ENCODE measurements around the gene THNSL1.

The THNSL1 gene

GRCh38 chr10:25061125-25061524 is 44.7 kb downstream of the THNSL1 start:
- no peak for DNase-seq (ENCODE audit: low read depth)

GRCh38 chr10:25061711-25062449 is 45.5 kb downstream of the THNSL1 start:
- DNase-seq (ENCODE audit: low read depth) = no peak

- no peak for DNase-seq (ENCODE audit: low read depth)
These were observed 46.7 kb downstream of the THNSL1 start for GRCh38 chr10:25063157-25063556.

GRCh38 chr10:25063644-25064043 is 47.2 kb downstream of the THNSL1 start:
- no peak for DNase-seq (ENCODE audit: low read depth)

GRCh38 chr10:25064401-25064800 is 48.0 kb downstream of the THNSL1 start:
- no peak for DNase-seq (ENCODE audit: low read depth)

- DNase-seq (ENCODE audit: low read depth) = no peak
These were observed 49.5 kb downstream of the THNSL1 start for GRCh38 chr10:25065761-25066476.

GRCh38 chr10:25068152-25069058 is 52.0 kb downstream of the THNSL1 start:
- no peak for DNase-seq (ENCODE audit: low read depth)

GRCh38 chr10:25071227-25071626 is 54.8 kb downstream of the THNSL1 start:
- no peak for DNase-seq (ENCODE audit: low read depth)

- no peak for DNase-seq (ENCODE audit: low read depth)
These were observed 56.4 kb downstream of the THNSL1 start for GRCh38 chr10:25072786-25073185.

GRCh38 chr10:25075825-25076224 is 59.4 kb downstream of the THNSL1 start:
- no peak for DNase-seq (ENCODE audit: low read depth)

Data from stimulated activated CD8-positive, alpha-beta memory T cell treated with anti-CD3 and anti-CD28 coated beads, Interleukin-12 subunit alpha, Interleukin-12 subunit beta, amount 100 ng/mL, for 4 hours (primary cell).